ENCODE measurements around the gene IMPDH1. TPM values are rescaled to one million over a fixed set of nuclear protein-coding genes. Genes with fewer than 3 reads are reported as not detected.

The IMPDH1 gene
- total and polyA plus RNA-seq, 4 experiments from 2014 or later: 43.0 to 55.9 (median 48.7) TPM

- no peaks in the 10 kb centered on the region for H3K27me3 Mint-ChIP-seq
- H3K9me3 ChIP-seq (ENCODE audit: control insufficient read depth in 1 of 2, low read length in 2 of 2): no peaks in the 10 kb centered on the region
- peaks cover 32 to 57% (median 47%) of the 10 kb centered on the region in 4 donors for H3K4me1 Mint-ChIP-seq
- H3K4me1 ChIP-seq (ENCODE audit: insufficient read depth, low read length): peaks cover 59% of the 10 kb centered on the region
- no peaks in the 10 kb centered on the region for H3K36me3 ChIP-seq (ENCODE audit: insufficient read depth, low read length)
- CTCF ChIA-PET (ENCODE audit: partially characterized antibody): interaction anchor here (5.1 to 17.7 kb wide), 2 partner anchors 20 to 54 kb away, joined by 31 to 475 read pairs; no protein-coding TSS in a partner anchor
- peak overlapping the region; percentile 51 to 94 (median 75) for H3K4me3 Mint-ChIP-seq
- intact Hi-C loops (cut with micrococcal nuclease): loop anchor here (2.0 kb wide), 1 partner anchor 48 kb away; the partner anchor contains the start of gene HILPDA
- DNase-seq: no peak
- POLR2A ChIA-PET (ENCODE audit: partially characterized antibody): interaction anchor here (0.8 to 1.4 kb wide), 2 partner anchors 20 to 49 kb away, joined by 4 to 5 read pairs; partner anchors contain the start of gene HILPDA
- no peak overlapping the region for H3K27ac ChIP-seq (ENCODE audit: low read depth, low read length)
- H3K27ac Mint-ChIP-seq: peak overlapping the region; percentile 69 to 92 (median 84)
- H3K4me3 ChIP-seq (ENCODE audit: low read length in 2 of 2): no peak overlapping the region
- no peaks in the 10 kb centered on the region for H3K9me3 Mint-ChIP-seq
- H3K36me3 Mint-ChIP-seq: peaks cover 8 to 10% of the 10 kb centered on the region in 2 donors
- H3K27me3 ChIP-seq (ENCODE audit: insufficient read depth, low read length): no peaks in the 10 kb centered on the region
Measured at GRCh38 chr7:128406314-128407232, 3.2 kb downstream of the IMPDH1 start.

- H3K36me3 Mint-ChIP-seq: peaks cover 8 to 19% of the 10 kb centered on the region in 2 donors
- intact Hi-C loops (cut with micrococcal nuclease): loop anchor here (2.0 kb wide), 1 partner anchor 49 kb away; the partner anchor contains the start of gene HILPDA
- H3K4me3 ChIP-seq (ENCODE audit: low read length in 2 of 2): peak overlapping the region; percentile 20 to 60
- CTCF ChIA-PET (ENCODE audit: partially characterized antibody): interaction anchor here (0.8 to 17.7 kb wide), 4 partner anchors 16 to 55 kb away, joined by 4 to 475 read pairs (median 18); no protein-coding TSS in a partner anchor
- H3K4me1 Mint-ChIP-seq: peaks cover 34 to 57% (median 49%) of the 10 kb centered on the region in 4 donors
- POLR2A ChIA-PET (ENCODE audit: partially characterized antibody): interaction anchor here (1.0 to 1.7 kb wide), 4 partner anchors 10 to 649 kb away, joined by 3 to 8 read pairs (median 3); partner anchors contain the start of gene TNPO3
- H3K4me1 ChIP-seq (ENCODE audit: insufficient read depth, low read length): peaks cover 59% of the 10 kb centered on the region
- no peaks in the 10 kb centered on the region for H3K9me3 Mint-ChIP-seq
- no peaks in the 10 kb centered on the region for H3K27me3 ChIP-seq (ENCODE audit: insufficient read depth, low read length)
- H3K36me3 ChIP-seq (ENCODE audit: insufficient read depth, low read length): peaks cover 5% of the 10 kb centered on the region
- DNase-seq: peak; percentile 54 to 63 (median 58)
- no peaks in the 10 kb centered on the region for H3K9me3 ChIP-seq (ENCODE audit: control insufficient read depth in 1 of 2, low read length in 2 of 2)
- peak overlapping the region; percentile 83 to 89 (median 86) for H3K4me3 Mint-ChIP-seq
- H3K27me3 Mint-ChIP-seq: no peaks in the 10 kb centered on the region
- peak overlapping the region in 5 of 7 donors; percentile 42 to 86 (median 75) for H3K27ac Mint-ChIP-seq
- H3K27ac ChIP-seq (ENCODE audit: low read depth, low read length): peak overlapping the region; percentile 55
Measured at GRCh38 chr7:128405471-128406313, 4.1 kb downstream of the IMPDH1 start.

GRCh38 chr7:128404886-128405470 lies 4.8 kb downstream of the IMPDH1 start:
- CTCF ChIA-PET (ENCODE audit: partially characterized antibody): interaction anchor here (1.5 to 17.7 kb wide), 6 partner anchors 13 to 70 kb away, joined by 3 to 475 read pairs (median 6); no protein-coding TSS in a partner anchor
- no peaks in the 10 kb centered on the region for H3K9me3 Mint-ChIP-seq
- intact Hi-C loops (cut with micrococcal nuclease): no loop called here
- Histone ChIP-seq H3K4me3 (ENCODE audit: low read length in 2 of 2) (peak overlapping the region; percentile 20 to 60), H3K27me3 (ENCODE audit: insufficient read depth, low read length) (no peaks in the 10 kb centered on the region), H3K36me3 (ENCODE audit: insufficient read depth, low read length) (peaks cover 10% of the 10 kb centered on the region), H3K9me3 (ENCODE audit: control insufficient read depth in 1 of 2, low read length in 2 of 2) (no peaks in the 10 kb centered on the region), H3K27ac (ENCODE audit: low read depth, low read length) (peak overlapping the region; percentile 55), H3K4me1 (ENCODE audit: insufficient read depth, low read length) (peaks cover 53% of the 10 kb centered on the region)
- no peak for DNase-seq
- POLR2A ChIA-PET (ENCODE audit: partially characterized antibody): interaction anchor here (1.0 to 1.7 kb wide), 4 partner anchors 10 to 649 kb away, joined by 3 to 8 read pairs (median 3); partner anchors contain the start of gene TNPO3
- H3K27ac Mint-ChIP-seq: peak overlapping the region in 6 of 7 donors; percentile 52 to 83 (median 76)
- peaks cover 8 to 24% of the 10 kb centered on the region in 2 donors for H3K36me3 Mint-ChIP-seq
- H3K27me3 Mint-ChIP-seq: no peaks in the 10 kb centered on the region
- peak overlapping the region; percentile 83 to 89 (median 86) for H3K4me3 Mint-ChIP-seq
- peaks cover 30 to 53% (median 44%) of the 10 kb centered on the region in 4 donors for H3K4me1 Mint-ChIP-seq

GRCh38 chr7:128404143-128404681 lies 5.6 kb downstream of the IMPDH1 start:
- POLR2A ChIA-PET (ENCODE audit: partially characterized antibody): interaction anchor here (1.1 to 1.7 kb wide), 3 partner anchors 20 to 60 kb away, joined by 3 to 8 read pairs (median 5); partner anchors contain the start of gene RBM28

GRCh38 chr7:128403676-128404075 lies 6.1 kb downstream of the IMPDH1 start:
- no peaks in the 10 kb centered on the region for H3K9me3 Mint-ChIP-seq
- peak overlapping the region in 6 of 8 donors; percentile 18 to 86 (median 83) for H3K4me3 Mint-ChIP-seq
- intact Hi-C loops (cut with micrococcal nuclease): no loop called here
- Histone ChIP-seq H3K27ac (ENCODE audit: low read depth, low read length) (no peak overlapping the region), H3K4me1 (ENCODE audit: insufficient read depth, low read length) (peaks cover 46% of the 10 kb centered on the region), H3K9me3 (ENCODE audit: control insufficient read depth in 1 of 2, low read length in 2 of 2) (no peaks in the 10 kb centered on the region), H3K27me3 (ENCODE audit: insufficient read depth, low read length) (no peaks in the 10 kb centered on the region), H3K4me3 (ENCODE audit: low read length in 2 of 2) (no peak overlapping the region), H3K36me3 (ENCODE audit: insufficient read depth, low read length) (peaks cover 10% of the 10 kb centered on the region)
- H3K36me3 Mint-ChIP-seq: peaks cover 8 to 29% of the 10 kb centered on the region in 2 donors
- DNase-seq: no peak
- H3K4me1 Mint-ChIP-seq: peaks cover 27 to 46% (median 38%) of the 10 kb centered on the region in 4 donors
- peak overlapping the region in 4 of 7 donors; percentile 36 to 86 (median 82) for H3K27ac Mint-ChIP-seq
- H3K27me3 Mint-ChIP-seq: no peaks in the 10 kb centered on the region
- ChIA-PET CTCF (ENCODE audit: partially characterized antibody) (interaction anchor here (1.1 to 17.7 kb wide), 8 partner anchors 10 to 71 kb away, joined by 3 to 475 read pairs (median 4); no protein-coding TSS in a partner anchor), POLR2A (ENCODE audit: partially characterized antibody) (interaction anchor here (1.4 kb wide), 1 partner anchor 60 kb away, joined by 5 read pairs; the partner anchor contains the start of gene RBM28)

More at GRCh38 chr7:128404143-128404681, 5.6 kb downstream of the IMPDH1 start:
- H3K36me3 Mint-ChIP-seq: peaks cover 8 to 29% of the 10 kb centered on the region in 2 donors
- no peaks in the 10 kb centered on the region for H3K9me3 ChIP-seq (ENCODE audit: control insufficient read depth in 1 of 2, low read length in 2 of 2)
- peak overlapping the region; percentile 66 to 89 (median 83) for H3K4me3 Mint-ChIP-seq
- CTCF ChIA-PET (ENCODE audit: partially characterized antibody): interaction anchor here (1.2 to 17.7 kb wide), 9 partner anchors 12 to 71 kb away, joined by 3 to 475 read pairs (median 6); no protein-coding TSS in a partner anchor
- H3K4me3 ChIP-seq (ENCODE audit: low read length in 2 of 2): no peak overlapping the region
- peak overlapping the region in 4 of 7 donors; percentile 42 to 86 (median 78) for H3K27ac Mint-ChIP-seq
- no peak overlapping the region for H3K27ac ChIP-seq (ENCODE audit: low read depth, low read length)
- intact Hi-C loops (cut with micrococcal nuclease): no loop called here
- no peaks in the 10 kb centered on the region for H3K27me3 ChIP-seq (ENCODE audit: insufficient read depth, low read length)
- peaks cover 51% of the 10 kb centered on the region for H3K4me1 ChIP-seq (ENCODE audit: insufficient read depth, low read length)
- no peak for DNase-seq
- H3K27me3 Mint-ChIP-seq: no peaks in the 10 kb centered on the region
- peaks cover 10% of the 10 kb centered on the region for H3K36me3 ChIP-seq (ENCODE audit: insufficient read depth, low read length)
- peaks cover 30 to 52% (median 43%) of the 10 kb centered on the region in 4 donors for H3K4me1 Mint-ChIP-seq
- no peaks in the 10 kb centered on the region for H3K9me3 Mint-ChIP-seq

- Mint-ChIP-seq H3K36me3 (peaks cover 14 to 42% of the 10 kb centered on the region in 2 donors), H3K4me1 (peaks cover 21 to 40% (median 29%) of the 10 kb centered on the region in 4 donors), H3K4me3 (no peak overlapping the region), H3K9me3 (no peaks in the 10 kb centered on the region), H3K27ac (peak overlapping the region in 3 of 7 donors; percentile 19 to 65 (median 56)), H3K27me3 (no peaks in the 10 kb centered on the region)
- H3K27me3 ChIP-seq (ENCODE audit: insufficient read depth, low read length): no peaks in the 10 kb centered on the region
- H3K4me3 ChIP-seq (ENCODE audit: low read length in 2 of 2): no peak overlapping the region
- intact Hi-C loops (cut with micrococcal nuclease): no loop called here
- peaks cover 33% of the 10 kb centered on the region for H3K4me1 ChIP-seq (ENCODE audit: insufficient read depth, low read length)
- POLR2A ChIA-PET (ENCODE audit: partially characterized antibody): no interaction called here
- CTCF ChIA-PET (ENCODE audit: partially characterized antibody): interaction anchor here (1.1 to 17.7 kb wide), 7 partner anchors 9 to 59 kb away, joined by 3 to 475 read pairs (median 21); partner anchors contain the start of gene IMPDH1
- DNase-seq: no peak
- no peaks in the 10 kb centered on the region for H3K9me3 ChIP-seq (ENCODE audit: control insufficient read depth in 1 of 2, low read length in 2 of 2)
- no peak overlapping the region for H3K27ac ChIP-seq (ENCODE audit: low read depth, low read length)
- H3K36me3 ChIP-seq (ENCODE audit: insufficient read depth, low read length): peaks cover 22% of the 10 kb centered on the region
Measured at GRCh38 chr7:128402356-128402755, 7.4 kb downstream of the IMPDH1 start.
